ENCODE data around the gene TARS1. TPM values are rescaled to one million over a fixed set of nuclear protein-coding genes. Genes with fewer than 3 reads are reported as not detected.

Gene TARS1
- total RNA-seq, 2 experiments from 2014 or later = 195 to 201 TPM

GRCh38 chr5:33477816-33478215 lies 37.1 kb downstream of the TARS1 start:
- H3K27me3 Mint-ChIP-seq = no peaks in the 10 kb centered on the region
- ChIA-PET POLR2A (no interaction called here), CTCF (interaction anchor here (0.8 kb wide), 1 partner anchor 9 kb away, joined by 5 read pairs; no protein-coding TSS in a partner anchor)
- peaks cover 7% of the 10 kb centered on the region for H3K9me3 Mint-ChIP-seq
- H3K4me3 Mint-ChIP-seq = no peak overlapping the region
- H3K36me3 Mint-ChIP-seq (ENCODE audit: low read depth) = peaks cover 45% of the 10 kb centered on the region
- DNase-seq = no peak
- H3K4me1 Mint-ChIP-seq = no peaks in the 10 kb centered on the region
- H3K27ac Mint-ChIP-seq = no peak overlapping the region

DNA sequence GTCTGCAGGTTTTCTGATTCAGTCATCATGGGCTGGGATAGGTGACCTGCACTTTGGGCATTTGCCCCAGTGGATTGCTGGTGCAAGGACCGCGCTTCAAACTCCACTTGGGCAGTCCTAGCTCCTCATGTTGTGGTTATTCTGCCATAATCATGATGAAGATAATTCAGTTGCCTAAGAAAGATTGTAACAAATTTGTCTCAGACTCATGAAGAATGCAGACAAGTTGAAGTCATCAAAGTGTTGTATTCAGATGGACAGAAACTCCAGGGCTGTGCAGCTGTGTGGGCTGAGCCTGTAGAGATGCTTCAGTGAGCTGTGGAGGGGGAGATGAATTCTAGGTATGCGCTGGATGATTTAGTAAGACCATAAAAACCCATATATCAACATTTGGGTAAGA lies 38.5 kb downstream of the TARS1 start:
- H3K36me3 Mint-ChIP-seq (ENCODE audit: low read depth) = peaks cover 32% of the 10 kb centered on the region
- DNase-seq = no peak
- no peaks in the 10 kb centered on the region for H3K4me1 Mint-ChIP-seq
- H3K4me3 Mint-ChIP-seq = no peak overlapping the region
- H3K27ac Mint-ChIP-seq = no peak overlapping the region
- H3K9me3 Mint-ChIP-seq = no peaks in the 10 kb centered on the region
- ChIA-PET POLR2A (interaction anchor here (1.3 kb wide), 1 partner anchor 38 kb away, joined by 3 read pairs; no protein-coding TSS in a partner anchor), CTCF (no interaction called here)
- no peaks in the 10 kb centered on the region for H3K27me3 Mint-ChIP-seq

GRCh38 chr5:33480876-33481275 lies 40.1 kb downstream of the TARS1 start:
- H3K4me3 Mint-ChIP-seq = no peak overlapping the region

DNA sequence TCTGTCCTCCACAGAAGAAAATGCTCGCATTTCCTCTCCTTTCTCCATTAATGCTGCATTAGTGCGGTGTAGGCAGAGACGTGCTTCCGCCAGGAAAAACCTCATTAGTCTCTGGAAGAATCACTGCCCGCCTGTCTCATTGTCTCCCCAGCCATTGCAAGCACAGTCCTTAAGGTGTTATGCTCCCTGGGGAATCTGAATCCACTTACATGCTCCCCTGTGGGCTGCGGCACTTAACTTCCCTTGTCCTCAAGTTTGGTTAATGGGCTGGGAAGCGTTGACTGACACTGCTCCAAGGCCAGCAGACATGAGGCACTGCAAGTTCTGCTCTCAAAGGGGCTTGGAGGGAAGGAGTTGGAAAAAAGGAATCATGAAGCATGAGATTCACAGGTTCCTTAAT lies 41.6 kb downstream of the TARS1 start:
- Mint-ChIP-seq H3K4me3 (no peak overlapping the region), H3K9me3 (no peaks in the 10 kb centered on the region), H3K27ac (no peak overlapping the region), H3K4me1 (no peaks in the 10 kb centered on the region), H3K27me3 (no peaks in the 10 kb centered on the region), H3K36me3 (ENCODE audit: low read depth) (peaks cover 6% of the 10 kb centered on the region)
- ChIA-PET CTCF (interaction anchor here (0.6 kb wide), 1 partner anchor 453 kb away, joined by 3 read pairs; no protein-coding TSS in a partner anchor), POLR2A (no interaction called here)
- DNase-seq = no peak

More at GRCh38 chr5:33480876-33481275, 40.1 kb downstream of the TARS1 start:
- Mint-ChIP-seq H3K27me3 (no peaks in the 10 kb centered on the region), H3K4me1 (no peaks in the 10 kb centered on the region), H3K36me3 (ENCODE audit: low read depth) (peaks cover 17% of the 10 kb centered on the region), H3K27ac (no peak overlapping the region), H3K9me3 (no peaks in the 10 kb centered on the region)
- no peak for DNase-seq
- ChIA-PET POLR2A (no interaction called here), CTCF (no interaction called here)

DNA sequence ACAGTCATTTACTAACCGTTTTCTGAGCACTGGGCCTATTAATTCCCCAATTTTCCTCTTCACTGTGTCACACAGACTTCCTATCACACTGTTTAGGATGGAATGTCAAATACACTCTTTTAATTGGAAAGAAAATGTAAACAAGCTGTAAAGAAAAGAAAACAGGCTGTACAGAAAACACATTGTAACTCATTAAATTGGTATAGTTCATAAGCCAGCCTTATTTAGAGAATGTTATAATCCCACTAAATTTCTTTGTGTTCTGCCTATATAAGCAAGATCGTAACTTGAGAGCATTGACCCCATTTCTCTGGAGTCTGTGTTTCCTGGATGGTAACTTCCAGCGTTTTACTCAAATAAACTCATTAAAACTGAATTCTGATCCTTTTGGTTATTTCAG lies 46.5 kb downstream of the TARS1 start:
- DNase-seq = no peak
- H3K27me3 Mint-ChIP-seq = no peaks in the 10 kb centered on the region
- no peak overlapping the region for H3K4me3 Mint-ChIP-seq
- no peak overlapping the region for H3K27ac Mint-ChIP-seq
- ChIA-PET POLR2A (no interaction called here), CTCF (no interaction called here)
- no peaks in the 10 kb centered on the region for H3K36me3 Mint-ChIP-seq (ENCODE audit: low read depth)
- no peaks in the 10 kb centered on the region for H3K9me3 Mint-ChIP-seq
- H3K4me1 Mint-ChIP-seq = no peaks in the 10 kb centered on the region

DNA sequence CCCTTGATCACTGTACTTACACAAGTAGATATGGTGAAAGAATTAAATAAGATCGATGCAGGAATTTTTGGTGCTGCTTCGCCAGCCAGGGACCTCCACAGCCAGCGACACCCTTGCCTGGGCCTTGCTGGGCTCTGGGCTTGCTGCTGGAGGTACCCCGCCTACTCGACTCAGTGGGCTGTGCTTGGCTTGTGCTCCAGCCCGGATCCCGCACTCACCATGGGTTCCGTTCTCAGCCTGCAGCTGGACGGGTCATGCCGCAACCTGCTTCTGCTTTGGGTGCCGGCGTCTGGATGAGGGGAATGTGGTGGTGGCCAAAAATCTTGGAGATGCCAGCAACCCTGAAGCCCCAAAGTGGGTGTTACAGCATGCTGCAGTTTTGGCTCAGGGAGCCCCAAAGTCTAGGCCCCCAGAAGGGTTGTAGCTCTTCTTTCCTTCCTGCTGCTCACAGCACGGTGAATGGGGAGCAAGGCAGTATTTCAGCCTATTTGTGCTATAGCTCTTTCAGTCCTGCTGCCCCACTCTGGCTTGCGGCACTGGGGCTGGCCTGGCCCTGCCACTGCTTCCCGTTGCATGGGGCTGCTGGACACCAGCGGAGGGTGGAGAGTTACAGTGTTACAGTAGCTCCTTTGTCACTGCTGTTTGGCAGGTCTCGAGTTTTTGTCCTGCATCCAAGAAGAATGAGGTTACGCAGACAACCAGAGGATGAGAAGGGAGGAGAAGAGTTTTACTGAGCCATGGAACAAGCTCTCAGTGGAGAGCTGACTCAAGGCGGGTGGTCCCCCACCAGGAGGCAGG lies 48.0 kb downstream of the TARS1 start:
- ChIA-PET CTCF (interaction anchor here (0.6 kb wide), 1 partner anchor 331 kb away, joined by 3 read pairs; no protein-coding TSS in a partner anchor), POLR2A (no interaction called here)
- no peaks in the 10 kb centered on the region for H3K27me3 Mint-ChIP-seq
- no peak overlapping the region for H3K4me3 Mint-ChIP-seq
- no peak for DNase-seq
- H3K9me3 Mint-ChIP-seq = no peaks in the 10 kb centered on the region
- no peak overlapping the region for H3K27ac Mint-ChIP-seq
- no peaks in the 10 kb centered on the region for H3K36me3 Mint-ChIP-seq (ENCODE audit: low read depth)
- no peaks in the 10 kb centered on the region for H3K4me1 Mint-ChIP-seq

DNA sequence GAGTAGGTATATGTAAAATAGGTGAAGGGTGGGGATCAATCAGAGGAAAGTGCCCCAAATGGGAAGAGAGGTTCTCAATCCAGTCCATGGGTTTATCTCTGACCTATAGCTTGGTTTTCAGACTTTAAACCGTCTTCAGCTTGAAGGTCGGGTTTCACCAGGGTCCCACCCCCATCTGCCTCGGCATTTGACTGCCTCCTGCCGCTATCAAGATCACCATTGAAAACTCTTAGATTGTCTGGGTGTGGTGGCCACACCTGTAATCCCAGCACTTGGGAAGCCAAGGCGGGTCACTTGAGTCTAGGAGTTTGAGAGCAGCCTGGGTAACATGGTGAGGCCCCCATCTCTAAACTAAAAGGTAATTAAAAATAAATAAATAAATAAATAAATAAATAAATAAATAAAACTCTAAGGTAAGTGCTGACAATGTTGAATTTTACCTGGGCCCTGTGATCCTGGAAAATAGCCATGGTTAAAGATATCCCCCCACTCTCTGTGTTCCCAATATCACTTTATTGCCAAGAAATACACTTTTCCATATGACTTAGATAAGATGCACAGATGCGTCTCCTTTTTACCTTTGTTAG lies 48.8 kb downstream of the TARS1 start:
- no peaks in the 10 kb centered on the region for H3K4me1 Mint-ChIP-seq
- ChIA-PET POLR2A (no interaction called here), CTCF (interaction anchor here (0.6 kb wide), 1 partner anchor 332 kb away, joined by 3 read pairs; no protein-coding TSS in a partner anchor)
- H3K36me3 Mint-ChIP-seq (ENCODE audit: low read depth) = no peaks in the 10 kb centered on the region
- no peak overlapping the region for H3K4me3 Mint-ChIP-seq
- DNase-seq = no peak
- H3K27ac Mint-ChIP-seq = no peak overlapping the region
- H3K27me3 Mint-ChIP-seq = no peaks in the 10 kb centered on the region
- H3K9me3 Mint-ChIP-seq = no peaks in the 10 kb centered on the region

DNA sequence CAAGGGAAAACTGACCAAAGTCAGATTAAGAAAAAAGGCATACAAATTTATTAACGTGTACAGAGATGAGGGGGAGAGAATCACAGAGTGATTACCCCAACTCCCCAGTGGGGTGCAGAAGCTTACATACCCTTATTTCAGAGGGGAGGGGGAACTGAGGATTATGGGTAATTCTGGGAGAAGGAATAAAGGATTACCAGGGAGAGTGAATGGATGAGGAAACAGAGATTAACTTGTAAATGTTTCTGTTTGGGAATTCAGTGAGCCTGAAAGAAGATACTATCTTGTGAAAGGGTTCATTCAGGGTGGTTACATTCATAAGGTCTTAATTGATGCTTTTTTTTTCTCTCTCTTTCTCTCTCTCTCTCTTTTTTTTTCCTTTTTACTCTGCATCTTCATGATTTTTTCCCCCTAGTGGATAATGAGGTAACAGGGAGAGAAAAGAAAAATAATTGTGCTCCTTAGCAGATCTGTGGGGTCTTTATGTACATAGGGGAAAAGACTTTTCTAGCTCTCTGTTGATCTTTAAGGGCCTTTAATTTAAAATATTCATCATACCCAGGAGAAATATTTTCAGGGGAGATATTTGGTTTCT lies 49.4 kb downstream of the TARS1 start:
- CTCF ChIA-PET = no interaction called here
- Mint-ChIP-seq H3K4me3 (no peak overlapping the region), H3K9me3 (no peaks in the 10 kb centered on the region), H3K27ac (no peak overlapping the region), H3K27me3 (no peaks in the 10 kb centered on the region), H3K4me1 (no peaks in the 10 kb centered on the region), H3K36me3 (ENCODE audit: low read depth) (no peaks in the 10 kb centered on the region)
- POLR2A ChIA-PET = no interaction called here
- DNase-seq = no peak

- DNase-seq = no peak
- ChIA-PET POLR2A (interaction anchor here (1.2 kb wide), 1 partner anchor 17 kb away, joined by 3 read pairs; no protein-coding TSS in a partner anchor), CTCF (no interaction called here)
- Mint-ChIP-seq H3K27ac (no peak overlapping the region), H3K36me3 (ENCODE audit: low read depth) (no peaks in the 10 kb centered on the region), H3K4me3 (no peak overlapping the region), H3K27me3 (no peaks in the 10 kb centered on the region), H3K9me3 (no peaks in the 10 kb centered on the region), H3K4me1 (no peaks in the 10 kb centered on the region)
Measured at GRCh38 chr5:33491941-33492340, 51.2 kb downstream of the TARS1 start.

DNA sequence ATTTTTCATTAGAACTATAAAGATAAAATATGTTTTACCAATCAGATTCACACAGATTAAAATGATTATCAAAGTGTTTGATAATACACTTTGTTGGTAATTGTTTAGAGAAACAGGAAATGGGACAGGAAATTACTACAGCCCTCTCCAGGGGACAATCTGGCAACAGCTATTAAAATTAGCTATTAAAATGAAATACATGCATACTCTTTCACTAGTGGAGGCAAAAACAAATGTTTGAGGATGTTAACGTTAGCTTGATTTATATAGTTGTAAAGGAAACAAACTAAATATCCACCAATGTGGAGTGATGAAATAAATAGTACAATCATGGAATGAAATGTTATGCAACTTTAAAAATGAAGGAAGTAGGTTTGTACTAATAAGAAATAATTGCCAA lies 53.7 kb downstream of the TARS1 start:
- Mint-ChIP-seq H3K4me3 (no peak overlapping the region), H3K4me1 (no peaks in the 10 kb centered on the region), H3K9me3 (no peaks in the 10 kb centered on the region), H3K36me3 (ENCODE audit: low read depth) (no peaks in the 10 kb centered on the region), H3K27me3 (no peaks in the 10 kb centered on the region), H3K27ac (no peak overlapping the region)
- DNase-seq = no peak
- ChIA-PET POLR2A (no interaction called here), CTCF (no interaction called here)

DNA sequence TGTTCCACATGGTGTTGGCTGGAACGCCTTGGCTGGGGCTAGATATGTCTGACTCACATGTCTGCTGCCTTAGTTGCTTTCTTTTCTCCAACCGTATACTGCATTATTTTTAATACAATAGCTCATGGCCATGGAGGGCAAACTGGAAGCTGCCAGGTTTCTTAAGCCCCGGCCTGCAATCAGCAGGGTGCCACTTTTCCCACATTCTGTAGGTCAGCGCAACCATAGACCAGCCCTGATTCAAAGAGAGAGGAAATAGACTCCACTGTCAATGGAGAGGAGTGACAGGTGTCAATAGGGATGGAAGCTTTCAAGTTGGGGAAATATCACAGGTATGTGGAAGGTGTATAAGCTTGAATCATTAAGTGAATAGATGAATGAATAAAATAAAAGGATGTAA lies 60.5 kb downstream of the TARS1 start:
- Mint-ChIP-seq H3K27me3 (no peaks in the 10 kb centered on the region), H3K27ac (no peak overlapping the region), H3K4me1 (no peaks in the 10 kb centered on the region), H3K36me3 (ENCODE audit: low read depth) (no peaks in the 10 kb centered on the region), H3K9me3 (no peaks in the 10 kb centered on the region), H3K4me3 (no peak overlapping the region)
- ChIA-PET CTCF (no interaction called here), POLR2A (no interaction called here)
- DNase-seq = no peak

- H3K36me3 Mint-ChIP-seq (ENCODE audit: low read depth) = no peaks in the 10 kb centered on the region
- DNase-seq = no peak
- no peaks in the 10 kb centered on the region for H3K9me3 Mint-ChIP-seq
- H3K4me3 Mint-ChIP-seq = no peak overlapping the region
- H3K27ac Mint-ChIP-seq = no peak overlapping the region
- peaks cover 2% of the 10 kb centered on the region for H3K27me3 Mint-ChIP-seq
- POLR2A ChIA-PET = no interaction called here
- CTCF ChIA-PET = no interaction called here
- H3K4me1 Mint-ChIP-seq = no peaks in the 10 kb centered on the region
Measured at GRCh38 chr5:33501899-33502298, 61.1 kb downstream of the TARS1 start.

- CTCF ChIA-PET = no interaction called here
- H3K36me3 Mint-ChIP-seq (ENCODE audit: low read depth) = no peaks in the 10 kb centered on the region
Measured at GRCh38 chr5:33504570-33504969, 63.8 kb downstream of the TARS1 start.

More at GRCh38 chr5:33504570-33504969, 63.8 kb downstream of the TARS1 start:
- Mint-ChIP-seq H3K27ac (no peak overlapping the region), H3K4me3 (no peak overlapping the region), H3K27me3 (peaks cover 2% of the 10 kb centered on the region), H3K4me1 (no peaks in the 10 kb centered on the region), H3K9me3 (no peaks in the 10 kb centered on the region)
- DNase-seq = no peak
- POLR2A ChIA-PET = no interaction called here
